OCI-LY7 (cell line): ENCODE results near the gene UBA3. TPM values are rescaled to one million over a fixed set of nuclear protein-coding genes. Genes with fewer than 3 reads are reported as not detected.

Experiments
- BruUV-seq: library from RNA; stranded (reverse); fragments of 400-500 nt; replicated peaks from 2 replicates; lab custom pipeline; 2021; lab: Mats Ljungman, UMichigan
- CTCF ChIA-PET: fragments of 300-600 bp; sonication (Branson Sonifier 250); formaldehyde crosslinking; loops from one replicate; lab custom pipeline; 2022; ENCODE audit warnings: antibody characterized with exemption; ENCODE audit not compliant: unreplicated experiment; lab: Charles Lee
- POLR2A ChIA-PET: fragments of 300-600 bp; sonication (Branson Sonifier 250); formaldehyde crosslinking; loops from one replicate; lab custom pipeline; 2022; ENCODE audit warnings: antibody characterized with exemption; lab: Charles Lee
- DNase-seq: peaks from one replicate; pipeline ENCODE4 v3.0.0-alpha.2; 2015; ENCODE audit warnings: low spot score
- H2AFZ ChIP-seq: fragments of 200-600 bp; sonication (generic), shearing (Covaris generic); 2 replicates; pipeline ENCODE4 v1.6.1; 2014; ENCODE audit warnings: mild to moderate bottlenecking, antibody characterized with exemption, low read length, moderate library complexity
- H3K27ac ChIP-seq: fragments of 200-600 bp; sonication (generic); 2 replicates; pipeline ENCODE4 v1.5.1; 2014; ENCODE audit warnings: mixed run types, low read depth, mild to moderate bottlenecking, moderate library complexity, low read length, inconsistent platforms; ENCODE audit not compliant: poor library complexity, severe bottlenecking
- H3K36me3 ChIP-seq: fragments of 200-600 bp; sonication (generic); 2 replicates; pipeline ENCODE4 v1.6.1; 2014; ENCODE audit warnings: mild to moderate bottlenecking, antibody characterized with exemption, low read length, moderate library complexity, mixed read lengths; ENCODE audit not compliant: insufficient read depth
- H3K4me1 ChIP-seq: fragments of 200-600 bp; sonication (generic); 2 replicates; pipeline ENCODE4 v1.5.1; 2014; ENCODE audit warnings: mild to moderate bottlenecking, low read length; ENCODE audit not compliant: insufficient read depth, poor library complexity, severe bottlenecking
- H3K4me2 ChIP-seq: fragments of 200-600 bp; sonication (generic); 2 replicates; pipeline ENCODE4 v1.6.1; 2014; ENCODE audit warnings: mild to moderate bottlenecking, low read length
- H3K4me3 ChIP-seq: fragments of 200-600 bp; sonication (generic); 2 replicates; pipeline ENCODE4 v1.5.1; 2014; ENCODE audit warnings: mild to moderate bottlenecking, low read depth, low read length; ENCODE audit not compliant: poor library complexity, severe bottlenecking
- H3K79me2 ChIP-seq: fragments of 200-600 bp; sonication (generic); 2 replicates; pipeline ENCODE4 v1.6.1; 2016; ENCODE audit warnings: low read depth, mild to moderate bottlenecking, low read length, moderate library complexity, mixed read lengths; ENCODE audit not compliant: insufficient read depth
- H3K9me2 ChIP-seq: fragments of 200-600 bp; sonication (generic); 2 replicates; pipeline ENCODE4 v1.6.1; 2016; ENCODE audit warnings: mild to moderate bottlenecking, low read length, mixed read lengths; ENCODE audit not compliant: insufficient read depth
- H3K9me3 ChIP-seq: fragments of 200-600 bp; sonication (generic); 2 replicates; pipeline ENCODE4 v1.6.1; 2014; ENCODE audit warnings: mild to moderate bottlenecking, mixed run types, low read length, mixed read lengths
- H4K20me1 ChIP-seq: fragments of 200-600 bp; sonication (generic); 2 replicates; pipeline ENCODE4 v1.6.1; 2014; ENCODE audit warnings: mild to moderate bottlenecking, antibody characterized with exemption, low read length, moderate library complexity, mixed read lengths; ENCODE audit not compliant: insufficient read depth
- EZH2phosphoT487 ChIP-seq: fragments of 200-600 bp; sonication (generic); IDR thresholded peaks from 2 replicates; pipeline ENCODE4 v1.6.1; 2018; ENCODE audit warnings: low read depth, borderline replicate concordance, mild to moderate bottlenecking, mixed run types, antibody characterized with exemption, low read length, moderate library complexity, mixed read lengths
- intact Hi-C: fragments of 100-400 bp; cut with micrococcal nuclease; formaldehyde crosslinking; loops from one replicate; pipeline ENCODE4 v1.10.0; 2022; ENCODE audit not compliant: unreplicated experiment
- total RNA-seq, 2 experiments: library from RNA; depleted of rRNA in 1 of 2; stranded (reverse); fragments of >200 nt in 1 of 2; shearing (Covaris generic) in 1 of 2; gene quantifications; 2 replicates each; pipeline ENCODE4 v1.2.3, GENCODE V29; 2014 to 2022
- TF ChIP-seq, protein P1 (sequence below): fragments of 200-600 bp; sonication (generic); conservative IDR thresholded peaks from 2 replicates; pipeline ENCODE4 v1.5.1; 2014; ENCODE audit warnings: mild to moderate bottlenecking, antibody characterized with exemption, low read length, moderate library complexity, mixed read lengths

UBA3 gene
- total RNA-seq, 2 experiments from 2014 or later, result 70.2 to 78.8 TPM

- intact Hi-C loops, result loop anchor here (2.0 kb wide), 1 partner anchor 20 kb away; no protein-coding TSS in a partner anchor
- ChIA-PET POLR2A (interaction anchor here (0.5 to 3.0 kb wide), 7 partner anchors 9 to 552 kb away, joined by 3 to 13 read pairs (median 7); partner anchors contain the start of genes ARL6IP5 and UBA3), CTCF (no interaction called here)
- BruUV-seq, result no TSS peak
- H4K20me1 ChIP-seq, result no peaks in the 10 kb centered on the region
- H3K27ac ChIP-seq, result peak overlapping the region; percentile 52
- DNase-seq, result peak; percentile 65
- H3K9me2 ChIP-seq, result no peaks in the 10 kb centered on the region
- H3K79me2 ChIP-seq, result no peaks in the 10 kb centered on the region
- H3K4me1 ChIP-seq, result peaks cover 13% of the 10 kb centered on the region
- H3K9me3 ChIP-seq, result no peaks in the 10 kb centered on the region
- H2AFZ ChIP-seq, result peak overlapping the region; percentile 9; the same call in 1 of the 2 replicates
- H3K4me3 ChIP-seq, result no peak overlapping the region
- TF ChIP-seq, protein P1, sequence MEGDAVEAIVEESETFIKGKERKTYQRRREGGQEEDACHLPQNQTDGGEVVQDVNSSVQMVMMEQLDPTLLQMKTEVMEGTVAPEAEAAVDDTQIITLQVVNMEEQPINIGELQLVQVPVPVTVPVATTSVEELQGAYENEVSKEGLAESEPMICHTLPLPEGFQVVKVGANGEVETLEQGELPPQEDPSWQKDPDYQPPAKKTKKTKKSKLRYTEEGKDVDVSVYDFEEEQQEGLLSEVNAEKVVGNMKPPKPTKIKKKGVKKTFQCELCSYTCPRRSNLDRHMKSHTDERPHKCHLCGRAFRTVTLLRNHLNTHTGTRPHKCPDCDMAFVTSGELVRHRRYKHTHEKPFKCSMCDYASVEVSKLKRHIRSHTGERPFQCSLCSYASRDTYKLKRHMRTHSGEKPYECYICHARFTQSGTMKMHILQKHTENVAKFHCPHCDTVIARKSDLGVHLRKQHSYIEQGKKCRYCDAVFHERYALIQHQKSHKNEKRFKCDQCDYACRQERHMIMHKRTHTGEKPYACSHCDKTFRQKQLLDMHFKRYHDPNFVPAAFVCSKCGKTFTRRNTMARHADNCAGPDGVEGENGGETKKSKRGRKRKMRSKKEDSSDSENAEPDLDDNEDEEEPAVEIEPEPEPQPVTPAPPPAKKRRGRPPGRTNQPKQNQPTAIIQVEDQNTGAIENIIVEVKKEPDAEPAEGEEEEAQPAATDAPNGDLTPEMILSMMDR, result no peak
- no peak for TF ChIP-seq EZH2phosphoT487
- H3K4me2 ChIP-seq, result peak overlapping the region; percentile 50
- peaks cover 97% of the 10 kb centered on the region for H3K36me3 ChIP-seq
Observed at GRCh38 chr3:69058180-69058946, 21.8 kb downstream of the UBA3 start.

- Histone ChIP-seq H4K20me1 (peaks cover 13% of the 10 kb centered on the region; the same call in 1 of the 2 replicates), H3K9me3 (no peaks in the 10 kb centered on the region), H3K4me2 (peak overlapping the region; percentile 94), H3K27ac (peak overlapping the region; percentile 46), H3K36me3 (peaks cover 69% of the 10 kb centered on the region), H3K9me2 (no peaks in the 10 kb centered on the region), H3K79me2 (peaks cover 34% of the 10 kb centered on the region), H3K4me3 (peak overlapping the region; percentile 88), H3K4me1 (peaks cover 16% of the 10 kb centered on the region), H2AFZ (peak overlapping the region; percentile 95; the same call in 1 of the 2 replicates)
- BruUV-seq, result no TSS peak
- ChIA-PET CTCF (interaction anchor here (0.6 kb wide), 1 partner anchor 13 kb away, joined by 3 read pairs; no protein-coding TSS in a partner anchor), POLR2A (interaction anchor here (0.6 to 4.5 kb wide), 7 partner anchors 8 to 1397 kb away, joined by 3 to 49 read pairs (median 4); partner anchors contain the start of genes ARL6IP5 and UBA3)
- DNase-seq, result no peak
- intact Hi-C loops, result no loop called here
- TF ChIP-seq EZH2phosphoT487, result no peak
- TF ChIP-seq, protein P1, result no peak
Observed at GRCh38 chr3:69052472-69052898, 27.7 kb downstream of the UBA3 start.
